Measurements from ENCODE around the gene SASS6. TPM values are rescaled to one million over a fixed set of nuclear protein-coding genes. Genes with fewer than 3 reads are reported as not detected.

Gene SASS6
- total RNA-seq, 1 donor from 2014 or later = 3.6 TPM

DNA sequence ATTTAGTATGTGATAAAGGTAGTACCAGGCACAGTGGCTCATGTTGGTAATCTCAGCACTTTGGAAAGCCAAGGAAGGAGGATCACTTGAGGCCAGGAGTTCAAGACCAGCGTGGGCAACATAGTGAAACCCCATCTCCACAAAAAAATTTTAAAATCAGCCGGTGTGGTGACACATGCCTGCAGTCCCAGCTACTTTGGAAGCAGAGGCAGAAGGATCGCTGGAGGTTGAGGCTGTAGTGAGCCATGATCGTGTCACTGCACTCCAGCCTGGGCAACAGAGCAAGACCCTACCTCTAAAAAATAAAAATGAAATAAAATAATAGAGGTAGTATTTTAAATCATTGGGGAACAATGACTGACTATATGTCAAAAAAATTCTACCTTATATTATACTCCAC is 17.2 kb downstream of the SASS6 start:
- Histone ChIP-seq H2AFZ (ENCODE audit: low read depth, low read length) (no peak overlapping the region), H3K36me3 (ENCODE audit: insufficient read depth, low read length) (no peaks in the 10 kb centered on the region), H3K4me2 (ENCODE audit: low read length) (no peak overlapping the region), H3K4me3 (ENCODE audit: insufficient read depth, low read depth, low read length) (no peak overlapping the region), H3K79me2 (ENCODE audit: insufficient read depth, low read length) (no peaks in the 10 kb centered on the region), H3K9me3 (ENCODE audit: insufficient read depth, low read depth, low read length) (no peaks in the 10 kb centered on the region), H3K27me3 (ENCODE audit: insufficient read depth, low read length) (no peaks in the 10 kb centered on the region), H4K20me1 (ENCODE audit: insufficient read depth, low read length) (no peaks in the 10 kb centered on the region), H3K4me1 (ENCODE audit: insufficient read depth, low read length) (no peaks in the 10 kb centered on the region), H3K9ac (ENCODE audit: low read length) (no peak overlapping the region), H3K27ac (ENCODE audit: low read depth, low read length) (no peak overlapping the region)
- Mint-ChIP-seq H3K9me3 (ENCODE audit: unreplicated experiment) (no peaks in the 10 kb centered on the region), H3K27me3 (ENCODE audit: low read depth, unreplicated experiment) (no peaks in the 10 kb centered on the region), H3K4me3 (ENCODE audit: unreplicated experiment) (no peak overlapping the region), H3K27ac (ENCODE audit: unreplicated experiment) (no peak overlapping the region), H3K36me3 (ENCODE audit: low read depth, unreplicated experiment) (no peaks in the 10 kb centered on the region), H3K4me1 (ENCODE audit: low read depth, unreplicated experiment) (no peaks in the 10 kb centered on the region)
- no peak for DNase-seq (ENCODE audit: low read depth)
- no peak for TF ChIP-seq EZH2 (IDR thresholded peaks at IDR 0.05; ENCODE audit: insufficient read depth, low read length)
- no peak for TF ChIP-seq CTCF (IDR thresholded peaks at IDR 0.05; ENCODE audit: insufficient read depth, low read depth, low read length)
- no peak for FAIRE-seq

GRCh38 chr1:100109554-100110066 is 23.1 kb downstream of the SASS6 start:
- Mint-ChIP-seq H3K27me3 (ENCODE audit: low read depth, unreplicated experiment) (no peaks in the 10 kb centered on the region), H3K9me3 (ENCODE audit: unreplicated experiment) (no peaks in the 10 kb centered on the region), H3K27ac (ENCODE audit: unreplicated experiment) (no peak overlapping the region), H3K4me1 (ENCODE audit: low read depth, unreplicated experiment) (no peaks in the 10 kb centered on the region), H3K36me3 (ENCODE audit: low read depth, unreplicated experiment) (no peaks in the 10 kb centered on the region), H3K4me3 (ENCODE audit: unreplicated experiment) (no peak overlapping the region)
- TF ChIP-seq EZH2 (IDR thresholded peaks at IDR 0.05; ENCODE audit: insufficient read depth, low read length) (no peak), CTCF (IDR thresholded peaks at IDR 0.05; ENCODE audit: insufficient read depth, low read depth, low read length) (no peak)
- Histone ChIP-seq H3K4me3 (ENCODE audit: insufficient read depth, low read depth, low read length) (no peak overlapping the region), H4K20me1 (ENCODE audit: insufficient read depth, low read length) (no peaks in the 10 kb centered on the region), H3K36me3 (ENCODE audit: insufficient read depth, low read length) (no peaks in the 10 kb centered on the region), H3K79me2 (ENCODE audit: insufficient read depth, low read length) (no peaks in the 10 kb centered on the region), H3K27ac (ENCODE audit: low read depth, low read length) (no peak overlapping the region), H3K4me1 (ENCODE audit: insufficient read depth, low read length) (no peaks in the 10 kb centered on the region), H2AFZ (ENCODE audit: low read depth, low read length) (no peak overlapping the region), H3K9ac (ENCODE audit: low read length) (no peak overlapping the region), H3K4me2 (ENCODE audit: low read length) (no peak overlapping the region), H3K27me3 (ENCODE audit: insufficient read depth, low read length) (no peaks in the 10 kb centered on the region), H3K9me3 (ENCODE audit: insufficient read depth, low read depth, low read length) (no peaks in the 10 kb centered on the region)
- FAIRE-seq (no peak), DNase-seq (ENCODE audit: low read depth) (no peak)

DNA sequence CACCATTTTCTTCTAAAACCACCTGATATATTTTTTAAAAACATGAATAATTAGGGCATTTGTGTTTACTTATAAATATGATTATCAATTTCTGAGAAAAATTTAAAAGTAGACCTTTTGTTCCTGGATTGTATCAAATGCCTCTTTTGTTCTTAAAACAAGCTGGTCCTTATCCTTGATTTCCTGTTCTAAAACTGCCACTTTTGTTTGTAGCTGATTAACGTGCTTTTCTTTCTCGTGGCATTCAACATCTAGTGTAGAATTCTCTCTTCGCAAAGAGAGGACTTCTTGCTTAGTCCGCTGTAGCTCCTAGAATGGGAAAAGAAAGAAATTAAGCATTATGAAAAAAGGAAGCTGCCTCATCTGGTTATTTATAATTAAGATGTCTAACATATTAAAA is 25.0 kb downstream of the SASS6 start:
- no peaks in the 10 kb centered on the region for H3K9me3 Mint-ChIP-seq (ENCODE audit: unreplicated experiment)
- no peak overlapping the region for H3K27ac Mint-ChIP-seq (ENCODE audit: unreplicated experiment)
- Histone ChIP-seq H3K4me1 (ENCODE audit: insufficient read depth, low read length) (no peaks in the 10 kb centered on the region), H3K9me3 (ENCODE audit: insufficient read depth, low read depth, low read length) (no peaks in the 10 kb centered on the region), H3K9ac (ENCODE audit: low read length) (no peak overlapping the region), H3K27me3 (ENCODE audit: insufficient read depth, low read length) (no peaks in the 10 kb centered on the region), H3K4me2 (ENCODE audit: low read length) (no peak overlapping the region), H3K79me2 (ENCODE audit: insufficient read depth, low read length) (no peaks in the 10 kb centered on the region), H2AFZ (ENCODE audit: low read depth, low read length) (no peak overlapping the region), H3K36me3 (ENCODE audit: insufficient read depth, low read length) (peaks cover 3% of the 10 kb centered on the region), H4K20me1 (ENCODE audit: insufficient read depth, low read length) (no peaks in the 10 kb centered on the region), H3K4me3 (ENCODE audit: insufficient read depth, low read depth, low read length) (no peak overlapping the region), H3K27ac (ENCODE audit: low read depth, low read length) (no peak overlapping the region)
- FAIRE-seq = no peak
- no peak for DNase-seq (ENCODE audit: low read depth)
- no peaks in the 10 kb centered on the region for H3K4me1 Mint-ChIP-seq (ENCODE audit: low read depth, unreplicated experiment)
- H3K4me3 Mint-ChIP-seq (ENCODE audit: unreplicated experiment) = no peak overlapping the region
- no peaks in the 10 kb centered on the region for H3K36me3 Mint-ChIP-seq (ENCODE audit: low read depth, unreplicated experiment)
- TF ChIP-seq CTCF (IDR thresholded peaks at IDR 0.05; ENCODE audit: insufficient read depth, low read depth, low read length) = no peak
- TF ChIP-seq EZH2 (IDR thresholded peaks at IDR 0.05; ENCODE audit: insufficient read depth, low read length) = no peak
- H3K27me3 Mint-ChIP-seq (ENCODE audit: low read depth, unreplicated experiment) = no peaks in the 10 kb centered on the region

Measured in astrocyte (in vitro differentiated cells and primary cell).